ENCODE results near the gene ASTN1.

Gene ASTN1

DNA sequence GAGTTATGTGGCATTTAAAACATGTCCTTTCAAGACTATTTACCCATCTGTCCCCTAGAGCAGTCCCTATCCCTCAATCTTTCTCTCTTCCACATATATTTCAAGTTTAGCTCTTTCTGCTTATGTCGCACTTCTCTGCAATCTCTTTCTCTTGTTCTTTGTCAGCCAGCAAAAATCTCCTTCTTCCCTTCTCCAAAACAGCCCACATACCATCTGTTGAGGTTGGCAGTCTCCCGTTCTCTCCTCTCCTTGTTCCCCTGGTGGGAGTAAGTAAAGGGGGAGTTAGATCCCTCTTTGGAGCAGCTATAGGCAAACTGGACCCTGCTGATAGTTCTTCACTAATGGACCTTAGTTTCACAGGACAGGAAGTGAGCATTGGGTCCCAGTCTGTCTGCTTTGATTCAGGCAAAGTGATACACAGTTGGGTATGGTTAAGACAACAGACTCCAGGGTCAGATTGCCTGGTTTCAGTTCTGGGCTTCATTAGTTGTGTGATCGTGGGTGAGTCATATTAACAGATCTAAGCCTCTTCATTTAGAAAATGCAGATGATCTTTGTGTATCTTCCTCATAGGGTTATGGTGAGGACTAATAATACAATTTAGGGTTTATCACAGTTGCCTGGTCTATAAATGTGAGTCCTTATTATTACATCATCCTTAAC lies 25.9 kb upstream of the ASTN1 start:
- Histone ChIP-seq H3K36me3 (ENCODE audit: control insufficient read depth in 2 of 2, insufficient read depth in 1 of 2, low read length in 2 of 2) (no peaks in the 10 kb centered on the region), H3K4me3 (ENCODE audit: low read depth, low read length) (no peak overlapping the region), H3K9me3 (ENCODE audit: control insufficient read depth, insufficient read depth, low read depth, low read length) (no peaks in the 10 kb centered on the region), H3K27ac (ENCODE audit: extremely low read depth, low read depth, low read length) (no peak overlapping the region), H3K4me1 (ENCODE audit: control insufficient read depth, insufficient read depth, low read length) (no peaks in the 10 kb centered on the region)
- ChIA-PET CTCF (interaction anchor here (0.7 to 2.3 kb wide), 3 partner anchors 9 to 25 kb away, joined by 3 to 10 read pairs (median 3); no protein-coding TSS in a partner anchor), POLR2A (no interaction called here)
- TF ChIP-seq ZSCAN23 (tag by site-specific recombination; IDR thresholded peaks at IDR 0.05) (no peak), ZNF664 (tag by site-specific recombination; IDR thresholded peaks at IDR 0.05) (no peak), ZNF530 (tag by site-specific recombination; IDR thresholded peaks at IDR 0.05; ENCODE audit: low read depth) (no peak), ZNF658 (tag by site-specific recombination; IDR thresholded peaks at IDR 0.05) (no peak), KLF8 (tag by site-specific recombination; IDR thresholded peaks at IDR 0.05) (no peak), ZXDB (tag by site-specific recombination; IDR thresholded peaks at IDR 0.05) (no peak), ZBTB8A (tag by site-specific recombination; IDR thresholded peaks at IDR 0.05) (no peak), KLF7 (tag by site-specific recombination; IDR thresholded peaks at IDR 0.05; ENCODE audit: borderline replicate concordance) (no peak), KLF16 (tag by site-specific recombination; IDR thresholded peaks at IDR 0.05) (no peak), ZNF510 (tag by site-specific recombination; IDR thresholded peaks at IDR 0.05; ENCODE audit: insufficient replicate concordance) (no peak), ZNF394 (tag by site-specific recombination; IDR thresholded peaks at IDR 0.05; ENCODE audit: borderline replicate concordance) (no peak)
- TF ChIP-seq, protein P1, sequence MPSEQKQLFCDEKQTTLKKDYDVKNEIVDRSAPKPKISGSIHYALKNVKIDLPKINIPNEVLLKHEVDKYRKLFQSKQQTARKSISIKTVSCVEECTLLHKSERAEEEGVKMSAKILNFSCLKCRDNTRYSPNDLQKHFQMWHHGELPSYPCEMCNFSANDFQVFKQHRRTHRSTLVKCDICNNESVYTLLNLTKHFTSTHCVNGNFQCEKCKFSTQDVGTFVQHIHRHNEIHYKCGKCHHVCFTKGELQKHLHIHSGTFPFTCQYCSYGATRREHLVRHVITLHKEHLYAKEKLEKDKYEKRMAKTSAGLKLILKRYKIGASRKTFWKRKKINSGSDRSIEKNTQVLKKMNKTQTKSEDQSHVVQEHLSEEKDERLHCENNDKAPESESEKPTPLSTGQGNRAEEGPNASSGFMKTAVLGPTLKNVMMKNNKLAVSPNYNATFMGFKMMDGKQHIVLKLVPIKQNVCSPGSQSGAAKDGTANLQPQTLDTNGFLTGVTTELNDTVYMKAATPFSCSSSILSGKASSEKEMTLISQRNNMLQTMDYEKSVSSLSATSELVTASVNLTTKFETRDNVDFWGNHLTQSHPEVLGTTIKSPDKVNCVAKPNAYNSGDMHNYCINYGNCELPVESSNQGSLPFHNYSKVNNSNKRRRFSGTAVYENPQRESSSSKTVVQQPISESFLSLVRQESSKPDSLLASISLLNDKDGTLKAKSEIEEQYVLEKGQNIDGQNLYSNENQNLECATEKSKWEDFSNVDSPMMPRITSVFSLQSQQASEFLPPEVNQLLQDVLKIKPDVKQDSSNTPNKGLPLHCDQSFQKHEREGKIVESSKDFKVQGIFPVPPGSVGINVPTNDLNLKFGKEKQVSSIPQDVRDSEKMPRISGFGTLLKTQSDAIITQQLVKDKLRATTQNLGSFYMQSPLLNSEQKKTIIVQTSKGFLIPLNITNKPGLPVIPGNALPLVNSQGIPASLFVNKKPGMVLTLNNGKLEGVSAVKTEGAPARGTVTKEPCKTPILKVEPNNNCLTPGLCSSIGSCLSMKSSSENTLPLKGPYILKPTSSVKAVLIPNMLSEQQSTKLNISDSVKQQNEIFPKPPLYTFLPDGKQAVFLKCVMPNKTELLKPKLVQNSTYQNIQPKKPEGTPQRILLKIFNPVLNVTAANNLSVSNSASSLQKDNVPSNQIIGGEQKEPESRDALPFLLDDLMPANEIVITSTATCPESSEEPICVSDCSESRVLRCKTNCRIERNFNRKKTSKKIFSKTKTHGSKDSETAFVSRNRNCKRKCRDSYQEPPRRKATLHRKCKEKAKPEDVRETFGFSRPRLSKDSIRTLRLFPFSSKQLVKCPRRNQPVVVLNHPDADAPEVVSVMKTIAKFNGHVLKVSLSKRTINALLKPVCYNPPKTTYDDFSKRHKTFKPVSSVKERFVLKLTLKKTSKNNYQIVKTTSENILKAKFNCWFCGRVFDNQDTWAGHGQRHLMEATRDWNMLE (tag by site-specific recombination; conservative IDR thresholded peaks at IDR 0.05; ENCODE audit: low read depth), result no peak
- TF ChIP-seq, protein P2, sequence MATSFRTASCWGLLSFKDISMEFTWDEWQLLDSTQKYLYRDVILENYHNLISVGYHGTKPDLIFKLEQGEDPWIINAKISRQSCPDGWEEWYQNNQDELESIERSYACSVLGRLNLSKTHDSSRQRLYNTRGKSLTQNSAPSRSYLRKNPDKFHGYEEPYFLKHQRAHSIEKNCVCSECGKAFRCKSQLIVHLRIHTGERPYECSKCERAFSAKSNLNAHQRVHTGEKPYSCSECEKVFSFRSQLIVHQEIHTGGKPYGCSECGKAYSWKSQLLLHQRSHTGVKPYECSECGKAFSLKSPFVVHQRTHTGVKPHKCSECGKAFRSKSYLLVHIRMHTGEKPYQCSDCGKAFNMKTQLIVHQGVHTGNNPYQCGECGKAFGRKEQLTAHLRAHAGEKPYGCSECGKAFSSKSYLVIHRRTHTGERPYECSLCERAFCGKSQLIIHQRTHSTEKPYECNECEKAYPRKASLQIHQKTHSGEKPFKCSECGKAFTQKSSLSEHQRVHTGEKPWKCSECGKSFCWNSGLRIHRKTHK (tag by site-specific recombination; IDR thresholded peaks at IDR 0.05), result no peak
- TF ChIP-seq, protein P3, sequence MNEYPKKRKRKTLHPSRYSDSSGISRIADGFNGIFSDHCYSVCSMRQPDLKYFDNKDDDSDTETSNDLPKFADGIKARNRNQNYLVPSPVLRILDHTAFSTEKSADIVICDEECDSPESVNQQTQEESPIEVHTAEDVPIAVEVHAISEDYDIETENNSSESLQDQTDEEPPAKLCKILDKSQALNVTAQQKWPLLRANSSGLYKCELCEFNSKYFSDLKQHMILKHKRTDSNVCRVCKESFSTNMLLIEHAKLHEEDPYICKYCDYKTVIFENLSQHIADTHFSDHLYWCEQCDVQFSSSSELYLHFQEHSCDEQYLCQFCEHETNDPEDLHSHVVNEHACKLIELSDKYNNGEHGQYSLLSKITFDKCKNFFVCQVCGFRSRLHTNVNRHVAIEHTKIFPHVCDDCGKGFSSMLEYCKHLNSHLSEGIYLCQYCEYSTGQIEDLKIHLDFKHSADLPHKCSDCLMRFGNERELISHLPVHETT (tag by site-specific recombination; IDR thresholded peaks at IDR 0.05), result no peak
- TF ChIP-seq, protein P4, sequence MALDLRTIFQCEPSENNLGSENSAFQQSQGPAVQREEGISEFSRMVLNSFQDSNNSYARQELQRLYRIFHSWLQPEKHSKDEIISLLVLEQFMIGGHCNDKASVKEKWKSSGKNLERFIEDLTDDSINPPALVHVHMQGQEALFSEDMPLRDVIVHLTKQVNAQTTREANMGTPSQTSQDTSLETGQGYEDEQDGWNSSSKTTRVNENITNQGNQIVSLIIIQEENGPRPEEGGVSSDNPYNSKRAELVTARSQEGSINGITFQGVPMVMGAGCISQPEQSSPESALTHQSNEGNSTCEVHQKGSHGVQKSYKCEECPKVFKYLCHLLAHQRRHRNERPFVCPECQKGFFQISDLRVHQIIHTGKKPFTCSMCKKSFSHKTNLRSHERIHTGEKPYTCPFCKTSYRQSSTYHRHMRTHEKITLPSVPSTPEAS (tag by site-specific recombination; IDR thresholded peaks at IDR 0.05), result no peak
- TF ChIP-seq, protein P5, sequence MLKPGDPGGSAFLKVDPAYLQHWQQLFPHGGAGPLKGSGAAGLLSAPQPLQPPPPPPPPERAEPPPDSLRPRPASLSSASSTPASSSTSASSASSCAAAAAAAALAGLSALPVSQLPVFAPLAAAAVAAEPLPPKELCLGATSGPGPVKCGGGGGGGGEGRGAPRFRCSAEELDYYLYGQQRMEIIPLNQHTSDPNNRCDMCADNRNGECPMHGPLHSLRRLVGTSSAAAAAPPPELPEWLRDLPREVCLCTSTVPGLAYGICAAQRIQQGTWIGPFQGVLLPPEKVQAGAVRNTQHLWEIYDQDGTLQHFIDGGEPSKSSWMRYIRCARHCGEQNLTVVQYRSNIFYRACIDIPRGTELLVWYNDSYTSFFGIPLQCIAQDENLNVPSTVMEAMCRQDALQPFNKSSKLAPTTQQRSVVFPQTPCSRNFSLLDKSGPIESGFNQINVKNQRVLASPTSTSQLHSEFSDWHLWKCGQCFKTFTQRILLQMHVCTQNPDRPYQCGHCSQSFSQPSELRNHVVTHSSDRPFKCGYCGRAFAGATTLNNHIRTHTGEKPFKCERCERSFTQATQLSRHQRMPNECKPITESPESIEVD (tag by site-specific recombination; IDR thresholded peaks at IDR 0.05), result no peak
- TF ChIP-seq, protein P6, sequence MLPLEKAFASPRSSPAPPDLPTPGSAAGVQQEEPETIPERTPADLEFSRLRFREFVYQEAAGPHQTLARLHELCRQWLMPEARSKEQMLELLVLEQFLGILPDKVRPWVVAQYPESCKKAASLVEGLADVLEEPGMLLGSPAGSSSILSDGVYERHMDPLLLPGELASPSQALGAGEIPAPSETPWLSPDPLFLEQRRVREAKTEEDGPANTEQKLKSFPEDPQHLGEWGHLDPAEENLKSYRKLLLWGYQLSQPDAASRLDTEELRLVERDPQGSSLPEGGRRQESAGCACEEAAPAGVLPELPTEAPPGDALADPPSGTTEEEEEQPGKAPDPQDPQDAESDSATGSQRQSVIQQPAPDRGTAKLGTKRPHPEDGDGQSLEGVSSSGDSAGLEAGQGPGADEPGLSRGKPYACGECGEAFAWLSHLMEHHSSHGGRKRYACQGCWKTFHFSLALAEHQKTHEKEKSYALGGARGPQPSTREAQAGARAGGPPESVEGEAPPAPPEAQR (tag by site-specific recombination; IDR thresholded peaks at IDR 0.05), result no peak
